Mucosa of rectum (tissue), 2 donors: ENCODE data around the gene MRPL19.

Source experiments
- H3K27ac ChIP-seq, 2 donors: one replicate each; pipeline ENCODE4 v1.7.0; 2013; ENCODE audit warnings: inconsistent platforms in 2 of 2, low read depth in 2 of 2, low read length in 2 of 2
- H3K27me3 ChIP-seq, 2 donors: one replicate each; pipeline ENCODE4 v1.7.0; 2013; ENCODE audit warnings: low read length in 2 of 2; ENCODE audit not compliant: control insufficient read depth in 2 of 2, insufficient read depth in 2 of 2
- H3K36me3 ChIP-seq, 2 donors: one replicate each; pipeline ENCODE4 v1.7.0; 2013; ENCODE audit warnings: low read length in 2 of 2; ENCODE audit not compliant: control insufficient read depth in 2 of 2, insufficient read depth in 2 of 2
- H3K4me1 ChIP-seq, 2 donors: one replicate each; pipeline ENCODE4 v1.7.0; 2013; ENCODE audit warnings: low read length in 2 of 2, mild to moderate bottlenecking in 1 of 2; ENCODE audit not compliant: control insufficient read depth in 2 of 2, insufficient read depth in 2 of 2
- H3K4me3 ChIP-seq, 2 donors: one replicate each; pipeline ENCODE4 v1.7.0; 2013; ENCODE audit warnings: low read length in 2 of 2
- H3K9ac ChIP-seq, 2 donors: one replicate each; pipeline ENCODE4 v1.7.0; 2013; ENCODE audit warnings: low read length in 2 of 2, low read depth in 1 of 2, mild to moderate bottlenecking in 1 of 2
- H3K9me3 ChIP-seq, 2 donors: one replicate each; pipeline ENCODE4 v1.7.0; 2013; ENCODE audit warnings: low read length in 2 of 2; ENCODE audit not compliant: control insufficient read depth in 2 of 2
- donor health status: healthy.
- donor health status: Normal muscosa, but diverticular disease.

The MRPL19 gene

GRCh38 chr2:75614162-75614651 is 32.4 kb upstream of the MRPL19 start:
- Histone ChIP-seq H3K4me3 (no peak overlapping the region), H3K27ac (no peak overlapping the region), H3K9me3 (no peaks in the 10 kb centered on the region), H3K4me1 (no peaks in the 10 kb centered on the region), H3K27me3 (peaks cover 0 to 4% of the 10 kb centered on the region in 2 donors), H3K9ac (no peak overlapping the region), H3K36me3 (no peaks in the 10 kb centered on the region)

GRCh38 chr2:75616406-75616805 is 30.2 kb upstream of the MRPL19 start:
- no peaks in the 10 kb centered on the region for H3K4me1 ChIP-seq
- H3K9me3 ChIP-seq, result no peaks in the 10 kb centered on the region
- H3K4me3 ChIP-seq, result no peak overlapping the region
- H3K27ac ChIP-seq, result no peak overlapping the region
- no peak overlapping the region for H3K9ac ChIP-seq
- no peaks in the 10 kb centered on the region for H3K36me3 ChIP-seq
- peaks cover 0 to 4% of the 10 kb centered on the region in 2 donors for H3K27me3 ChIP-seq

GRCh38 chr2:75616933-75617332 is 29.6 kb upstream of the MRPL19 start:
- H3K27me3 ChIP-seq, result peaks cover 0 to 4% of the 10 kb centered on the region in 2 donors
- H3K4me3 ChIP-seq, result no peak overlapping the region
- H3K36me3 ChIP-seq, result no peaks in the 10 kb centered on the region
- no peaks in the 10 kb centered on the region for H3K4me1 ChIP-seq
- H3K9me3 ChIP-seq, result no peaks in the 10 kb centered on the region
- no peak overlapping the region for H3K27ac ChIP-seq
- H3K9ac ChIP-seq, result no peak overlapping the region

- no peak overlapping the region for H3K4me3 ChIP-seq
Observed at GRCh38 chr2:75619956-75620740, 26.4 kb upstream of the MRPL19 start.

GRCh38 chr2:75621228-75621627 is 25.4 kb upstream of the MRPL19 start:
- no peaks in the 10 kb centered on the region for H3K4me1 ChIP-seq
- no peaks in the 10 kb centered on the region for H3K36me3 ChIP-seq
- H3K4me3 ChIP-seq, result no peak overlapping the region
- peaks cover 0 to 4% of the 10 kb centered on the region in 2 donors for H3K27me3 ChIP-seq
- no peaks in the 10 kb centered on the region for H3K9me3 ChIP-seq
- H3K9ac ChIP-seq, result no peak overlapping the region
- no peak overlapping the region for H3K27ac ChIP-seq

More at GRCh38 chr2:75619956-75620740, 26.4 kb upstream of the MRPL19 start:
- no peaks in the 10 kb centered on the region for H3K4me1 ChIP-seq
- H3K27ac ChIP-seq, result no peak overlapping the region
- H3K9me3 ChIP-seq, result no peaks in the 10 kb centered on the region
- no peak overlapping the region for H3K9ac ChIP-seq
- peaks cover 0 to 4% of the 10 kb centered on the region in 2 donors for H3K27me3 ChIP-seq
- H3K36me3 ChIP-seq, result no peaks in the 10 kb centered on the region

- no peak overlapping the region for H3K4me3 ChIP-seq
- no peaks in the 10 kb centered on the region for H3K4me1 ChIP-seq
- H3K27ac ChIP-seq, result no peak overlapping the region
- H3K9ac ChIP-seq, result no peak overlapping the region
- peaks cover 0 to 4% of the 10 kb centered on the region in 2 donors for H3K27me3 ChIP-seq
- no peaks in the 10 kb centered on the region for H3K36me3 ChIP-seq
- H3K9me3 ChIP-seq, result no peaks in the 10 kb centered on the region
Observed at GRCh38 chr2:75622500-75622899, 24.1 kb upstream of the MRPL19 start.

GRCh38 chr2:75622929-75623328 is 23.7 kb upstream of the MRPL19 start:
- Histone ChIP-seq H3K9ac (no peak overlapping the region), H3K27ac (no peak overlapping the region), H3K4me3 (no peak overlapping the region), H3K36me3 (no peaks in the 10 kb centered on the region), H3K4me1 (no peaks in the 10 kb centered on the region), H3K9me3 (no peaks in the 10 kb centered on the region), H3K27me3 (no peaks in the 10 kb centered on the region)

- Histone ChIP-seq H3K9me3 (no peaks in the 10 kb centered on the region), H3K36me3 (no peaks in the 10 kb centered on the region), H3K27me3 (no peaks in the 10 kb centered on the region), H3K4me3 (no peak overlapping the region), H3K9ac (no peak overlapping the region), H3K27ac (no peak overlapping the region), H3K4me1 (no peaks in the 10 kb centered on the region)
Observed at GRCh38 chr2:75627902-75628504, 18.6 kb upstream of the MRPL19 start.

- H3K4me1 ChIP-seq, result no peaks in the 10 kb centered on the region
- no peak overlapping the region for H3K27ac ChIP-seq
- no peak overlapping the region for H3K9ac ChIP-seq
- no peaks in the 10 kb centered on the region for H3K9me3 ChIP-seq
- no peaks in the 10 kb centered on the region for H3K27me3 ChIP-seq
- no peak overlapping the region for H3K4me3 ChIP-seq
- no peaks in the 10 kb centered on the region for H3K36me3 ChIP-seq
Observed at GRCh38 chr2:75632091-75632701, 14.4 kb upstream of the MRPL19 start.

- no peaks in the 10 kb centered on the region for H3K4me1 ChIP-seq
- no peak overlapping the region for H3K4me3 ChIP-seq
- peaks cover 0 to 4% of the 10 kb centered on the region in 2 donors for H3K27me3 ChIP-seq
- H3K27ac ChIP-seq, result no peak overlapping the region
- no peaks in the 10 kb centered on the region for H3K36me3 ChIP-seq
- H3K9ac ChIP-seq, result no peak overlapping the region
- H3K9me3 ChIP-seq, result no peaks in the 10 kb centered on the region
Observed at GRCh38 chr2:75632813-75633212, 13.8 kb upstream of the MRPL19 start.
